K562 (cell line): Measurements from ENCODE around the gene SHISA6.

Source experiments
- MTA2 ChIP-seq: fragments of 450-650 bp; IDR thresholded peaks from 2 replicates; pipeline ENCODE4 v1.6.1; 2016; ENCODE audit warnings: low read depth
- POLR2AphosphoS5 ChIP-seq: IDR thresholded peaks from 2 replicates; pipeline ENCODE4 v1.6.1; 2011; ENCODE audit warnings: mild to moderate bottlenecking, low read depth, low read length, moderate library complexity; ENCODE audit not compliant: control insufficient read depth, insufficient read depth
- SREBF2 ChIP-seq: sonication (generic); formaldehyde crosslinking; IDR thresholded peaks from 2 replicates; pipeline ENCODE4 v1.4.0; 2020; ENCODE audit warnings: mild to moderate bottlenecking, missing genetic modification reagents
- ZNF668 ChIP-seq: fragments of 250-450 bp; sonication (Bioruptor Pico); IDR thresholded peaks from 2 replicates; pipeline ENCODE4 v1.8.0; 2022; ENCODE audit warnings: mild to moderate bottlenecking, inconsistent platforms
- TF ChIP-seq, protein P1 (sequence below): sonication (generic); formaldehyde crosslinking; IDR thresholded peaks from 2 replicates; pipeline ENCODE4 v1.4.0; 2020; ENCODE audit warnings: mild to moderate bottlenecking, missing genetic modification reagents
- TF ChIP-seq, protein P2 (sequence below): sonication (generic); formaldehyde crosslinking; IDR thresholded peaks from 2 replicates; pipeline ENCODE4 v1.8.0; 2022; ENCODE audit warnings: mild to moderate bottlenecking, low read depth, missing genetic modification reagents
- TF ChIP-seq, protein P3 (sequence below): sonication (generic); formaldehyde crosslinking; IDR thresholded peaks from 2 replicates; pipeline ENCODE4 v1.9.0; 2022; ENCODE audit warnings: mild to moderate bottlenecking, missing genetic modification reagents

DNA sequence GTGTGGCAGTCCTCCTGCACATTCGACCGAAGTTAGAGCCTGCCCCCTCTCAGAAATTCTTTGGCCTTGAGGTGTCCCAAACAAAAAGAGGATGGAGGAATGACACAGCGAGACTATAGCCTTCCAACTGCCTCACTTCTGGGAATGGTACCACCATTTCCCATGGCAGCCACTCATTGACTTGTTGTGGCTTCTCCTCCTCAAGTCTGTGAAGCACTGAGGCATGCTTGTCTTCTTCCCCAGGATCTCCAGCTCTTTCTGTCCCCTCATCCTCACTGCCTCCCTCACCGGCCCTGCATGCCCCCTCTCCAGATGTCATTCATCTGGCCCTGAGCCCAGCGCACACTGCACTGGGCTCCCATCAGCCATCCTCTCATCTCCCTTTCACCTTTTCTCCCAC is 313.5 kb downstream of the SHISA6 start:
- TF ChIP-seq ZNF668 (CRISPR knock-in tag), result no peak
- TF ChIP-seq, protein P1, sequence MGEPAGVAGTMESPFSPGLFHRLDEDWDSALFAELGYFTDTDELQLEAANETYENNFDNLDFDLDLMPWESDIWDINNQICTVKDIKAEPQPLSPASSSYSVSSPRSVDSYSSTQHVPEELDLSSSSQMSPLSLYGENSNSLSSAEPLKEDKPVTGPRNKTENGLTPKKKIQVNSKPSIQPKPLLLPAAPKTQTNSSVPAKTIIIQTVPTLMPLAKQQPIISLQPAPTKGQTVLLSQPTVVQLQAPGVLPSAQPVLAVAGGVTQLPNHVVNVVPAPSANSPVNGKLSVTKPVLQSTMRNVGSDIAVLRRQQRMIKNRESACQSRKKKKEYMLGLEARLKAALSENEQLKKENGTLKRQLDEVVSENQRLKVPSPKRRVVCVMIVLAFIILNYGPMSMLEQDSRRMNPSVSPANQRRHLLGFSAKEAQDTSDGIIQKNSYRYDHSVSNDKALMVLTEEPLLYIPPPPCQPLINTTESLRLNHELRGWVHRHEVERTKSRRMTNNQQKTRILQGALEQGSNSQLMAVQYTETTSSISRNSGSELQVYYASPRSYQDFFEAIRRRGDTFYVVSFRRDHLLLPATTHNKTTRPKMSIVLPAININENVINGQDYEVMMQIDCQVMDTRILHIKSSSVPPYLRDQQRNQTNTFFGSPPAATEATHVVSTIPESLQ (CRISPR knock-in tag), result no peak
- no peak for TF ChIP-seq MTA2
- no peak for TF ChIP-seq SREBF2 (CRISPR knock-in tag)
- TF ChIP-seq, protein P2, sequence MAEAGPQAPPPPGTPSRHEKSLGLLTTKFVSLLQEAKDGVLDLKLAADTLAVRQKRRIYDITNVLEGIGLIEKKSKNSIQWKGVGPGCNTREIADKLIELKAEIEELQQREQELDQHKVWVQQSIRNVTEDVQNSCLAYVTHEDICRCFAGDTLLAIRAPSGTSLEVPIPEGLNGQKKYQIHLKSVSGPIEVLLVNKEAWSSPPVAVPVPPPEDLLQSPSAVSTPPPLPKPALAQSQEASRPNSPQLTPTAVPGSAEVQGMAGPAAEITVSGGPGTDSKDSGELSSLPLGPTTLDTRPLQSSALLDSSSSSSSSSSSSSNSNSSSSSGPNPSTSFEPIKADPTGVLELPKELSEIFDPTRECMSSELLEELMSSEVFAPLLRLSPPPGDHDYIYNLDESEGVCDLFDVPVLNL, result no peak
- no peak for TF ChIP-seq POLR2AphosphoS5
- TF ChIP-seq, protein P3, sequence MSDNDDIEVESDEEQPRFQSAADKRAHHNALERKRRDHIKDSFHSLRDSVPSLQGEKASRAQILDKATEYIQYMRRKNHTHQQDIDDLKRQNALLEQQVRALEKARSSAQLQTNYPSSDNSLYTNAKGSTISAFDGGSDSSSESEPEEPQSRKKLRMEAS, result no peak
